Activated B cell treated with CpG ODN at 0.5 μM for 24 hours (primary cell): Measurements from ENCODE around the gene PTPRK. TPM values are rescaled to one million over a fixed set of nuclear protein-coding genes. Genes with fewer than 3 reads are reported as not detected.

Experiments used
- ATAC-seq: fragments of 200-7000 bp; cut with Tn5 transposase; one replicate; pipeline ENCODE4 v1.10.0; 2021; ENCODE audit warnings: low read depth, mild to moderate bottlenecking, moderate library complexity
- CTCF ChIA-PET: fragments of 350-600 bp; sonication (Branson Sonifier 250); formaldehyde crosslinking; loops from one replicate; lab custom pipeline; 2021; ENCODE audit warnings: antibody characterized with exemption; lab: Charles Lee
- POLR2A ChIA-PET: fragments of 350-600 bp; sonication (Branson Sonifier 250); formaldehyde crosslinking; loops from one replicate; lab custom pipeline; 2021; ENCODE audit warnings: antibody characterized with exemption; lab: Charles Lee
- DNase-seq: peaks from one replicate; pipeline ENCODE4 v3.0.0; 2022
- H3K27ac Mint-ChIP-seq: one replicate; pipeline ENCODE4 v1.8.0; 2020; ENCODE audit warnings: mixed read lengths
- H3K27me3 Mint-ChIP-seq: one replicate; pipeline ENCODE4 v1.8.0; 2021; ENCODE audit warnings: mixed read lengths
- H3K36me3 Mint-ChIP-seq: one replicate; pipeline ENCODE4 v1.8.0; 2021; ENCODE audit warnings: low read depth, mixed read lengths
- H3K4me1 Mint-ChIP-seq: one replicate; pipeline ENCODE4 v1.8.0; 2021; ENCODE audit warnings: mixed read lengths
- H3K4me3 Mint-ChIP-seq: one replicate; pipeline ENCODE4 v1.8.0; 2020; ENCODE audit warnings: mild to moderate bottlenecking, mixed read lengths
- H3K9me3 Mint-ChIP-seq: one replicate; pipeline ENCODE4 v1.8.0; 2020; ENCODE audit warnings: mixed read lengths
- intact Hi-C: fragments of 100-400 bp; cut with micrococcal nuclease; formaldehyde crosslinking; loops from one replicate; pipeline ENCODE4 v1.15.1; 2024
- total RNA-seq: library from RNA; stranded (reverse); gene quantifications from 2 replicates; pipeline ENCODE4 v1.2.3, GENCODE V29; 2022
- TF ChIP-seq, protein P1 (sequence below): fragments of 200-600 bp; IDR thresholded peaks from one replicate; pipeline ENCODE4 v1.8.0; 2022; ENCODE audit warnings: antibody characterized with exemption, mild to moderate bottlenecking

Gene PTPRK
- total RNA-seq, 1 donor from 2014 or later: 14.2 TPM

- TF ChIP-seq, protein P1, sequence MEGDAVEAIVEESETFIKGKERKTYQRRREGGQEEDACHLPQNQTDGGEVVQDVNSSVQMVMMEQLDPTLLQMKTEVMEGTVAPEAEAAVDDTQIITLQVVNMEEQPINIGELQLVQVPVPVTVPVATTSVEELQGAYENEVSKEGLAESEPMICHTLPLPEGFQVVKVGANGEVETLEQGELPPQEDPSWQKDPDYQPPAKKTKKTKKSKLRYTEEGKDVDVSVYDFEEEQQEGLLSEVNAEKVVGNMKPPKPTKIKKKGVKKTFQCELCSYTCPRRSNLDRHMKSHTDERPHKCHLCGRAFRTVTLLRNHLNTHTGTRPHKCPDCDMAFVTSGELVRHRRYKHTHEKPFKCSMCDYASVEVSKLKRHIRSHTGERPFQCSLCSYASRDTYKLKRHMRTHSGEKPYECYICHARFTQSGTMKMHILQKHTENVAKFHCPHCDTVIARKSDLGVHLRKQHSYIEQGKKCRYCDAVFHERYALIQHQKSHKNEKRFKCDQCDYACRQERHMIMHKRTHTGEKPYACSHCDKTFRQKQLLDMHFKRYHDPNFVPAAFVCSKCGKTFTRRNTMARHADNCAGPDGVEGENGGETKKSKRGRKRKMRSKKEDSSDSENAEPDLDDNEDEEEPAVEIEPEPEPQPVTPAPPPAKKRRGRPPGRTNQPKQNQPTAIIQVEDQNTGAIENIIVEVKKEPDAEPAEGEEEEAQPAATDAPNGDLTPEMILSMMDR: no peak
- Mint-ChIP-seq H3K27me3 (no peaks in the 10 kb centered on the region), H3K4me1 (no peaks in the 10 kb centered on the region), H3K36me3 (peaks cover 10% of the 10 kb centered on the region), H3K9me3 (no peaks in the 10 kb centered on the region), H3K4me3 (no peak overlapping the region), H3K27ac (no peak overlapping the region)
- no peak for DNase-seq
- POLR2A ChIA-PET: no interaction called here
- no peak for ATAC-seq
- CTCF ChIA-PET: no interaction called here
- intact Hi-C loops: no loop called here
These were observed 390.7 kb downstream of the PTPRK start for GRCh38 chr6:128129679-128130078.

GRCh38 chr6:128127650-128128049 lies 392.7 kb downstream of the PTPRK start:
- ChIA-PET POLR2A (no interaction called here), CTCF (no interaction called here)
- TF ChIP-seq, protein P1: no peak
- no peak for DNase-seq
- Mint-ChIP-seq H3K36me3 (peaks cover 10% of the 10 kb centered on the region), H3K9me3 (no peaks in the 10 kb centered on the region), H3K27ac (no peak overlapping the region), H3K27me3 (no peaks in the 10 kb centered on the region), H3K4me1 (no peaks in the 10 kb centered on the region), H3K4me3 (no peak overlapping the region)
- no peak for ATAC-seq
- intact Hi-C loops: no loop called here

DNA sequence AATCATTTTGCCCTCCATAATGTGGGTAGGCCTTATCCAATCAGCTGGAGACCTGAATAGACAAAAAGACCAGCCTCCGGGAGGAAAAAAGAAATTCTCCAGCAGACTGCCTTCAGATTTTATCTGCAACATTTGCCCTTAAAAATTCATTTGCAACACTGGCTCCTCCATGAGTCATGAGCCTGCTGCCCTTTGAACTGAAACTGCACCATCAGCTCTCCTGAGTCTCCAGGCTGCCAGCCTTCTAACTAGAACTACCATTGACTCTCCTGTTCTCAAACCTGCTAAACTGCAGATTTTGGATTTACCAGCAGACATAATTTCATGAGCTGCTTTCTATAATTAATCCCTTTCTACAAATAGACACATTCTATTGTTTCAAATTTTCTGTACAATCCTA lies 395.7 kb downstream of the PTPRK start:
- H3K4me1 Mint-ChIP-seq: no peaks in the 10 kb centered on the region
- intact Hi-C loops: no loop called here
- H3K27me3 Mint-ChIP-seq: no peaks in the 10 kb centered on the region
- POLR2A ChIA-PET: no interaction called here
- TF ChIP-seq, protein P1: no peak
- DNase-seq (no peak), ATAC-seq (no peak)
- no peaks in the 10 kb centered on the region for H3K9me3 Mint-ChIP-seq
- peaks cover 10% of the 10 kb centered on the region for H3K36me3 Mint-ChIP-seq
- H3K27ac Mint-ChIP-seq: no peak overlapping the region
- CTCF ChIA-PET: no interaction called here
- H3K4me3 Mint-ChIP-seq: no peak overlapping the region

DNA sequence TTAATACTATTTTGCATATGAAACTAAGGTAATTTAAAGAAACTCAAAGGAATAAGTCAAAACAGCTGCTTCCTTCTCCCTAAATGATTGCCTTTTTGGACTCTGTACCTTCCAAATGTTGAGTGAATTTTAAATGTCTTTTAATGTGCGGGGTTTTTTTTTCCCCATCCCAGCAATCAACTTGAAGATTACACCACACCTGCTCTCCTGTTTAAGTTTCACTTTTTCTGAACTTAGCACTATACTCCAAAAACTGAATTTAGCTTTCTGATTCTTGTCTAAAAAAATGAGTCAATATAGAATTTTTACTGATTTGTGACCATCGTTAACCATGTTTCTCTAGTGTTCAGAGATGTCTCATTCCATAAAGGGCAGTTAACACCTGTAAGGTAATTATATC lies 398.8 kb downstream of the PTPRK start:
- DNase-seq (no peak), ATAC-seq (no peak)
- Mint-ChIP-seq H3K9me3 (no peaks in the 10 kb centered on the region), H3K4me3 (no peak overlapping the region), H3K27ac (no peak overlapping the region), H3K4me1 (no peaks in the 10 kb centered on the region), H3K36me3 (no peaks in the 10 kb centered on the region), H3K27me3 (no peaks in the 10 kb centered on the region)
- intact Hi-C loops: no loop called here
- ChIA-PET POLR2A (no interaction called here), CTCF (no interaction called here)
- TF ChIP-seq, protein P1: no peak

GRCh38 chr6:128121190-128121589 lies 399.2 kb downstream of the PTPRK start:
- Mint-ChIP-seq H3K36me3 (peaks cover 2% of the 10 kb centered on the region), H3K27ac (no peak overlapping the region), H3K4me1 (no peaks in the 10 kb centered on the region), H3K27me3 (no peaks in the 10 kb centered on the region), H3K9me3 (no peaks in the 10 kb centered on the region), H3K4me3 (no peak overlapping the region)
- CTCF ChIA-PET: no interaction called here
- TF ChIP-seq, protein P1: no peak
- POLR2A ChIA-PET: no interaction called here
- intact Hi-C loops: no loop called here
- ATAC-seq: no peak
- DNase-seq: no peak
